Ascending aorta (tissue), 2 donors: ENCODE results near the gene MTCL1. TPM values are rescaled to one million over a fixed set of nuclear protein-coding genes. Genes with fewer than 3 reads are reported as not detected.

Source experiments
- DNase-seq, 2 donors: peaks; one replicate each; pipeline ENCODE4 v3.0.0-alpha.2; 2019; ENCODE audit warnings: low spot score in 2 of 2
- H3K27ac ChIP-seq, 2 donors: fragments of 200-600 bp; sonication (generic); one replicate each; pipeline ENCODE4 v1.5.1; 2016 to 2017; ENCODE audit warnings: mild to moderate bottlenecking in 1 of 2
- H3K27me3 ChIP-seq: fragments of 200-600 bp; sonication (generic); one replicate; pipeline ENCODE4 v1.5.1; 2017
- H3K36me3 ChIP-seq, 2 donors: fragments of 200-600 bp; sonication (generic); one replicate each; pipeline ENCODE4 v1.5.1; 2016
- H3K4me1 ChIP-seq, 2 donors: fragments of 200-600 bp; sonication (generic); one replicate each; pipeline ENCODE4 v1.5.1; 2016 to 2017; ENCODE audit warnings: mild to moderate bottlenecking in 1 of 2
- H3K4me3 ChIP-seq, 2 donors: fragments of 200-600 bp; sonication (generic); one replicate each; pipeline ENCODE4 v1.5.1; 2016 to 2017; ENCODE audit warnings: mild to moderate bottlenecking in 1 of 2
- H3K9me3 ChIP-seq, 2 donors: fragments of 200-600 bp; sonication (generic); one replicate each; pipeline ENCODE4 v1.5.1; 2016
- intact Hi-C: fragments of 100-400 bp; cut with DNase I; formaldehyde crosslinking; loops from one replicate; pipeline ENCODE4 v1.15.1; 2023
- total RNA-seq: library from RNA; depleted of rRNA; stranded (reverse); fragments of >200 nt; gene quantifications from one replicate; pipeline ENCODE4 v1.1.0, GENCODE V29; 2016
- TF ChIP-seq, protein P1 (sequence below), 3 experiments: fragments of 200-600 bp in 2 of 3; fragments of 450-650 bp in 1 of 3; sonication (generic) in 2 of 3; IDR thresholded peaks; one replicate each; pipeline ENCODE4 v1.5.1; 2016 to 2019; ENCODE audit warnings: antibody characterized with exemption in 3 of 3, mild to moderate bottlenecking in 1 of 3, moderate library complexity in 1 of 3

MTCL1 gene
- total RNA-seq, 1 donor from 2014 or later, result 105 TPM

DNA sequence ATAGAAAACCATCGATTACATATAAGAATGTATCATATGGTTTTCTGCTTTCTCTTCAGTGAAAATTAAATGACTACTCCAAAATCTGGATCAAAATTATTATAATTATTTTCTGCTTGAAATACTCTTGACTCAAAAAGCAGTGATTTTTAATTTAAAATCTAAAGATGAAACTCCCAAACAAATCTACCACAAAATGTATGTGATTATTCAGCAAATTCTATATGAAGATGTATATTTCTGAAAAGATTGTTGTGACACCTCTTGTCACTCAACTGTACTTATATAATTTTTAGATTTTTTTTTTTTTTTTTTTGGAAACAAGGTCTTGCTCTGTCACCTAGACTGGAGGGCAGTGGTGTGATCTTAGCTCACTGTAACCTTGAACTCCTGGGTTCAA lies 98.6 kb downstream of the MTCL1 start:
- Histone ChIP-seq H3K27me3 (no peaks in the 10 kb centered on the region), H3K4me1 (peaks cover 0 to 8% of the 10 kb centered on the region in 2 donors), H3K27ac (no peak overlapping the region), H3K4me3 (no peak overlapping the region), H3K9me3 (no peaks in the 10 kb centered on the region), H3K36me3 (no peaks in the 10 kb centered on the region)
- TF ChIP-seq, protein P1, sequence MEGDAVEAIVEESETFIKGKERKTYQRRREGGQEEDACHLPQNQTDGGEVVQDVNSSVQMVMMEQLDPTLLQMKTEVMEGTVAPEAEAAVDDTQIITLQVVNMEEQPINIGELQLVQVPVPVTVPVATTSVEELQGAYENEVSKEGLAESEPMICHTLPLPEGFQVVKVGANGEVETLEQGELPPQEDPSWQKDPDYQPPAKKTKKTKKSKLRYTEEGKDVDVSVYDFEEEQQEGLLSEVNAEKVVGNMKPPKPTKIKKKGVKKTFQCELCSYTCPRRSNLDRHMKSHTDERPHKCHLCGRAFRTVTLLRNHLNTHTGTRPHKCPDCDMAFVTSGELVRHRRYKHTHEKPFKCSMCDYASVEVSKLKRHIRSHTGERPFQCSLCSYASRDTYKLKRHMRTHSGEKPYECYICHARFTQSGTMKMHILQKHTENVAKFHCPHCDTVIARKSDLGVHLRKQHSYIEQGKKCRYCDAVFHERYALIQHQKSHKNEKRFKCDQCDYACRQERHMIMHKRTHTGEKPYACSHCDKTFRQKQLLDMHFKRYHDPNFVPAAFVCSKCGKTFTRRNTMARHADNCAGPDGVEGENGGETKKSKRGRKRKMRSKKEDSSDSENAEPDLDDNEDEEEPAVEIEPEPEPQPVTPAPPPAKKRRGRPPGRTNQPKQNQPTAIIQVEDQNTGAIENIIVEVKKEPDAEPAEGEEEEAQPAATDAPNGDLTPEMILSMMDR (IDR thresholded peaks at IDR 0.05), result no peak
- no peak for DNase-seq
- intact Hi-C loops, result no loop called here

DNA sequence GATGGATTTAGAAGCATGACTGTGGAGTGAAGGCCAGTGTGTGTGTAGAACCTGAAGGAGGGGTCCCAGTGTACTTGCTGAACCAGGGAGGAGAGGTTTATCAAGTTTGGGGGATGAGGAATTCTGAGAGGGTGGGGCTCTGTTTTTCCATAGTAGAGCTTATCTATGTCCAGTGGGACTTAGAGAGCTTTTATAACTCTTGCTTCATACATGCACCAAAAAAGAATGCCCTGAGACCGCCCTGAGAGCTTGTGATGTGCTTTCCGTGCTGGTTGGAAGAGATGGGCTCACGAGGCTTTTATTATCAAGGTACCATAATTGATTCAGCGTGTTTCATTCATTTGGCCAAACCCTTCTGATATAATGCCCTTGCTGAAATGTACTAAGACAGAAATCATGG lies 100.2 kb downstream of the MTCL1 start:
- no peaks in the 10 kb centered on the region for H3K4me1 ChIP-seq
- no peak for DNase-seq
- no peaks in the 10 kb centered on the region for H3K9me3 ChIP-seq
- TF ChIP-seq, protein P1 (IDR thresholded peaks at IDR 0.05), result no peak
- no peaks in the 10 kb centered on the region for H3K27me3 ChIP-seq
- no peak overlapping the region for H3K27ac ChIP-seq
- H3K4me3 ChIP-seq, result no peak overlapping the region
- H3K36me3 ChIP-seq, result no peaks in the 10 kb centered on the region
- intact Hi-C loops, result no loop called here

DNA sequence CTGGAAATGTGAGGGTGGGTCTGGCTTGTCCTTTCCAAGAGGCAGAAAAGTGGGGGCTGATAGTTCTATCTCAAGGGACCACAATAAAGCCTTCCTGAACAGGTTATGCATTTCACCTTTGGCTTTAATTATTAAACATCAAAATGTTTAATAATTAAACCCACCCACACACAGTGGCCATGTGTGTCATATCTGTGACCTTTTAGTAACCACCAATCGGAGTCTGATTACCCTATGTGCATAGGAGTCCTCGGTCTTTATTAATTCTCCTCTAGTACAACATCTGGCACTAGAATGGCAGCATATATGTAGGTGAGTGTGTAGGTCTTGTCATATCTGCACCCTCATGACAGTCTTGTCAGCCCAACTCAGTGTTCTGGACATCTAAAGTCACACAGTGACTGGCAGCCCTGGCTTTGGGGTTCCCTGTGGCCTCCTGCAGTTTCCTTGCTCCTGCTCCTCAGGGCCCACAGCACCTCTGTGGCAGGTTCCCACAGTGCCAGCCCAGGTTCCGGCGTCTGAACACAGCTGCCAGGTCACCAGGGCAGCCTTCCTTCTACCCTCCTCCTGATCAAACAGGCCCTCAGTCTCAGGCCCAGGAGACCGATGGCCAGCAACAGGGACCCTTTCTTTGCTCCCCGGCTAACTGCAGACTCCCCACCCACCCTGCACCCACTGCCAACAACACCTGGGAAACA lies 100.9 kb downstream of the MTCL1 start:
- intact Hi-C loops, result no loop called here
- H3K27ac ChIP-seq, result no peak overlapping the region

DNA sequence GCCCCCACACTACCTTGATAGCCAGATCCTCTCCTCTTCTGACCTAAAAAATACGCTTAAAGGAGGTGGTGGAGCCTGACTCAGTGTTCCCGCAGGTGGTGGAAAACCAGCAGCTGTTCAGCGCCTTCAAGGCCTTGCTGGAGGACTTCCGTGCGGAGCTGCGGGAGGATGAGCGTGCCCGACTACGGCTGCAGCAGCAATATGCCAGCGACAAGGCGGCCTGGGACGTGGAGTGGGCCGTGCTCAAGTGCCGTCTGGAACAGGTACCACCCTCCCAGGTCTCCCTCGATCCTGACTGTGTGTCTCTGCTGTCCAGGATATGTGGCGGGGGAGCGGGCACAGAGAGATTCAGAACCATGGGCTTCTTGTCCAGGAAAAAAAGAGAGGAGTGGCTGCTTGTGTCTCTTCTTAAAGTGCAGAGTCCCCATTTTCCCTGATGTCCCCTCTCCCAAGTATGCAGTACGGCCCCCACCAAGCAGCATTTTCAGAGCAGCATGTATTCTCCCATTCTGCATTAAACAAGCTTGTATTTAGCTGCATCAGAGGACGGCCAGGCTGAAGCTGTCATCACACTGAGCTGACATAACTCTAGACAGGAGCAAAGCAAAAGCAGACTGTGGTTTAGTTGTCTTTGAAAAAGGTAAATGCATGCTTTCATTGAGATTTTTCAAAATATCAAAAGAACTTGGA lies 101.6 kb downstream of the MTCL1 start:
- Histone ChIP-seq H3K36me3 (no peaks in the 10 kb centered on the region), H3K9me3 (no peaks in the 10 kb centered on the region), H3K4me3 (no peak overlapping the region), H3K27me3 (no peaks in the 10 kb centered on the region), H3K4me1 (no peaks in the 10 kb centered on the region), H3K27ac (no peak overlapping the region)
- TF ChIP-seq, protein P1 (IDR thresholded peaks at IDR 0.05), result no peak
- intact Hi-C loops, result no loop called here
- no peak for DNase-seq

More for the DNA sequence above, 100.9 kb downstream of the MTCL1 start:
- Histone ChIP-seq H3K27me3 (no peaks in the 10 kb centered on the region), H3K36me3 (no peaks in the 10 kb centered on the region), H3K4me3 (no peak overlapping the region), H3K4me1 (no peaks in the 10 kb centered on the region), H3K9me3 (no peaks in the 10 kb centered on the region)
- DNase-seq, result no peak
- TF ChIP-seq, protein P1 (IDR thresholded peaks at IDR 0.05), result no peak

DNA sequence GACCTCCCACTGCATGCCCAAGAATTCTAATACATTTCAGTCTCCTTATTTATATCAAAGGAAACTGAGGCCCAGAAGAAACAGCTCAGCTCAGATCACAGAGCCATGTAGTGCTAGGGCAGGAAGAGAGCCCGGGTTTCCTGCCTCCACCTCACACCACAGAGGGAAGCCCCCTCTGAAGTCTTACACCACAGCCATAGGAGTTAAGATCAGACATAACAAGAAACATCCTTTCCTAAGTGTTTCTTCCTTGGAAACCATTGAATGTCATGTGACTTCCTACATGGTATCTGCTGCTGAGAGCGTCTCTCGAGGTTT lies 102.1 kb downstream of the MTCL1 start:
- no peak for DNase-seq
- H3K27ac ChIP-seq, result no peak overlapping the region
- intact Hi-C loops, result no loop called here
- H3K4me3 ChIP-seq, result no peak overlapping the region
- TF ChIP-seq, protein P1 (IDR thresholded peaks at IDR 0.05), result no peak
- H3K27me3 ChIP-seq, result no peaks in the 10 kb centered on the region
- H3K9me3 ChIP-seq, result no peaks in the 10 kb centered on the region
- H3K4me1 ChIP-seq, result no peaks in the 10 kb centered on the region
- H3K36me3 ChIP-seq, result no peaks in the 10 kb centered on the region
